Activated CD4-positive, alpha-beta memory T cell treated with anti-CD3 and anti-CD28 coated beads, Interleukin-2, amount 10 ng/mL, durations not matched to agents 7 days and 5 days (primary cell): ENCODE results near the gene NTNG2. TPM values are rescaled to one million over a fixed set of nuclear protein-coding genes. Genes with fewer than 3 reads are reported as not detected.

ENCODE experiments used
- CTCF ChIA-PET: fragments of 350-600 bp; sonication (Branson Sonifier 250); formaldehyde crosslinking; loops from one replicate; lab custom pipeline; 2021; ENCODE audit warnings: antibody characterized with exemption, inconsistent platforms; lab: Charles Lee
- POLR2A ChIA-PET: fragments of 350-600 bp; sonication (Branson Sonifier 250); formaldehyde crosslinking; loops from one replicate; lab custom pipeline; 2021; ENCODE audit warnings: antibody characterized with exemption; lab: Charles Lee
- DNase-seq: peaks from one replicate; pipeline ENCODE4 v3.0.0-alpha.2; 2020
- H3K27ac Mint-ChIP-seq: one replicate; pipeline ENCODE4 v1.8.0; 2021; ENCODE audit warnings: mild to moderate bottlenecking, mixed read lengths
- H3K27me3 Mint-ChIP-seq: one replicate; pipeline ENCODE4 v1.8.0; 2021; ENCODE audit warnings: mixed read lengths
- H3K36me3 Mint-ChIP-seq: one replicate; pipeline ENCODE4 v1.8.0; 2021; ENCODE audit warnings: low read depth, mixed read lengths
- H3K4me1 Mint-ChIP-seq: one replicate; pipeline ENCODE4 v1.8.0; 2021; ENCODE audit warnings: mixed read lengths
- H3K4me3 Mint-ChIP-seq: one replicate; pipeline ENCODE4 v1.8.0; 2021; ENCODE audit warnings: mild to moderate bottlenecking, mixed read lengths
- H3K9me3 Mint-ChIP-seq: one replicate; pipeline ENCODE4 v1.8.0; 2021; ENCODE audit warnings: mixed read lengths
- total RNA-seq, 2 experiments: library from RNA; stranded (reverse); gene quantifications; one replicate each; pipeline ENCODE4 v1.2.3, GENCODE V29; 2021

The NTNG2 gene
- total RNA-seq, 2 experiments from 2014 or later, result 5.9 to 7.3 TPM

- no peak overlapping the region for H3K4me3 Mint-ChIP-seq
- DNase-seq, result no peak
- POLR2A ChIA-PET, result no interaction called here
- H3K36me3 Mint-ChIP-seq, result no peaks in the 10 kb centered on the region
- peaks cover 14% of the 10 kb centered on the region for H3K27me3 Mint-ChIP-seq
- CTCF ChIA-PET, result no interaction called here
- H3K27ac Mint-ChIP-seq, result no peak overlapping the region
- no peaks in the 10 kb centered on the region for H3K9me3 Mint-ChIP-seq
- H3K4me1 Mint-ChIP-seq, result no peaks in the 10 kb centered on the region
Measured at GRCh38 chr9:132224645-132225044, 62.8 kb downstream of the NTNG2 start.

DNA sequence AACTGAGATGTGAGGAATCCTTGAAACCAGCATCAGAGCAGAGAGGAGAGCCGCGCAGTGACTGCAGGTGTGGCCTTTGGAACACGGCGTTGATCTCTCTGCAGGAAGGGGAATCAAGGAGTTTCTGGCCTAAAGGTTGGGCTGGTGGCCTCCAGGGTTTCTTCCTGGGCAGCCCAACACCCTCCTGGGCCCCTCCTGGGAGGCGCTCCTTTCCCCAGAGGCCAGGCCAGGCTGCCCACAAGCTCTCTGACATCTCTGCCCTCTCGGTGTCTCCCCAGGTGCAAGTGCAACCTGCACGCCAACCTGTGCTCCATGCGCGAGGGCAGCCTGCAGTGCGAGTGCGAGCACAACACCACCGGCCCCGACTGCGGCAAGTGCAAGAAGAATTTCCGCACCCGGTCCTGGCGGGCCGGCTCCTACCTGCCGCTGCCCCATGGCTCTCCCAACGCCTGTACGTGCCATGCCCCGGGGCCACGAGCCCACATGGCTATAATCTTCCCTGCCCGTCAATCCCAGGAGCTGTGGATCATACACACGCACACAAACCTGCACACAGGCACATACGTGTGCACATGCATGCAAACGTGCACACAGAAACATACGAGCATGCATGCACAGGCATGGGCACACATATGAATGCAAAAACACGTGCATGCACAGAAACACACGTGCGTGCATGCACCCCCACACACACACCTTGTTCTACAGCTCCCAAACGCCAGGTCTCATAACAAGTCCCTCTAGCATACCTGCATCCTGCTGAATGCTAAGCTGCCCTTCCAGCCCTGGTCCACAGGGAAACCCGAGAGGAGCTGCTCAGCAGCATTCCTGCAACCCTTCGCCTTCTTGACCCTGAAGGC lies 64.9 kb downstream of the NTNG2 start:
- Mint-ChIP-seq H3K4me3 (no peak overlapping the region), H3K27ac (no peak overlapping the region), H3K4me1 (no peaks in the 10 kb centered on the region), H3K36me3 (no peaks in the 10 kb centered on the region), H3K27me3 (peaks cover 9% of the 10 kb centered on the region), H3K9me3 (no peaks in the 10 kb centered on the region)
- POLR2A ChIA-PET, result no interaction called here
- DNase-seq, result no peak
- CTCF ChIA-PET, result no interaction called here

GRCh38 chr9:132228062-132228461 lies 66.2 kb downstream of the NTNG2 start:
- H3K4me3 Mint-ChIP-seq, result no peak overlapping the region
- CTCF ChIA-PET, result interaction anchor here (1.1 kb wide), 1 partner anchor 8 kb away, joined by 3 read pairs; no protein-coding TSS in a partner anchor
- no peaks in the 10 kb centered on the region for H3K36me3 Mint-ChIP-seq
- POLR2A ChIA-PET, result no interaction called here
- H3K4me1 Mint-ChIP-seq, result no peaks in the 10 kb centered on the region
- peaks cover 10% of the 10 kb centered on the region for H3K27me3 Mint-ChIP-seq
- H3K27ac Mint-ChIP-seq, result no peak overlapping the region
- no peak for DNase-seq
- H3K9me3 Mint-ChIP-seq, result no peaks in the 10 kb centered on the region

GRCh38 chr9:132230605-132231004 lies 68.7 kb downstream of the NTNG2 start:
- Mint-ChIP-seq H3K27me3 (peaks cover 6% of the 10 kb centered on the region), H3K9me3 (no peaks in the 10 kb centered on the region), H3K4me1 (no peaks in the 10 kb centered on the region), H3K4me3 (no peak overlapping the region), H3K36me3 (no peaks in the 10 kb centered on the region), H3K27ac (no peak overlapping the region)
- ChIA-PET POLR2A (no interaction called here), CTCF (no interaction called here)
- no peak for DNase-seq

DNA sequence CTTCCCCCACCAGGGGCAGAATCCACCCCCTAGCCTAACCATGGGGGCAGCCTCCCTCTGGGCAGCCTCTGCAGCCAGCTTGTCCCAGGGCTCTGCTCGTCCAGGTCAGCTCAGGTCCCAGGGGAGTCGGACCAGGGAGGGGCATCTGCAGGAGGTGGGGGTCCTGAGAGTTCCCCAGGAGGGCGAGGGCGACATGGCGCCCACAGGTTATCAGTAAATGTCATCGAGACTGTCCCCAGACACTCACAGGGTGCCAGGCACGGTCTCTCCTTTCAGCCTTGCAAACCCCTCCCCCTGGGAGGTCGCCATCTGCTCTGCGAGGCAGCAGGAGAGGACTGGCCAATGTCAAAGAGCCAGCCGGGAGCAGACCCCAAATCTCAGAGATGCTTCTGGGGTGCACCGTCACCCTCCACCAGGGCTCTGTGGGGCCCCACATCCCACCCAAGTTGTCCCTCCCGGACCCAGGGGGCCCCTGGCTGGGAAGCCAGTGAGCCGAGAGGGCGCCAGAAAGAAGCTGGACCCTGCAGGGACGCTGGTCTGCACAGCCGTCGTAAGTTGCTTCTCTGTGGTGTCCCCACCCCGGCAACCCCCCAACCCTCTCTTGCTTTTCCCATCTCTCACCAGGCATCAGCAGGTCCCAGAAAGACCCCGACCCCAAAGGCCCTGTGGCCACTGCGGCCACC lies 69.3 kb downstream of the NTNG2 start:
- no peak for DNase-seq
- H3K4me3 Mint-ChIP-seq, result no peak overlapping the region
- no peaks in the 10 kb centered on the region for H3K4me1 Mint-ChIP-seq
- H3K27ac Mint-ChIP-seq, result no peak overlapping the region
- no peaks in the 10 kb centered on the region for H3K9me3 Mint-ChIP-seq
- H3K27me3 Mint-ChIP-seq, result peaks cover 6% of the 10 kb centered on the region
- ChIA-PET CTCF (no interaction called here), POLR2A (no interaction called here)
- no peaks in the 10 kb centered on the region for H3K36me3 Mint-ChIP-seq

GRCh38 chr9:132232522-132232921 lies 70.7 kb downstream of the NTNG2 start:
- ChIA-PET POLR2A (no interaction called here), CTCF (no interaction called here)
- no peak overlapping the region for H3K27ac Mint-ChIP-seq
- no peaks in the 10 kb centered on the region for H3K4me1 Mint-ChIP-seq
- no peaks in the 10 kb centered on the region for H3K36me3 Mint-ChIP-seq
- H3K27me3 Mint-ChIP-seq, result peaks cover 9% of the 10 kb centered on the region
- H3K4me3 Mint-ChIP-seq, result no peak overlapping the region
- no peak for DNase-seq
- no peaks in the 10 kb centered on the region for H3K9me3 Mint-ChIP-seq

- H3K27ac Mint-ChIP-seq, result no peak overlapping the region
- ChIA-PET CTCF (interaction anchor here (1.2 to 4.4 kb wide), 3 partner anchors 36 to 470 kb away, joined by 3 to 69 read pairs (median 4); no protein-coding TSS in a partner anchor), POLR2A (no interaction called here)
- H3K4me3 Mint-ChIP-seq, result no peak overlapping the region
- no peaks in the 10 kb centered on the region for H3K9me3 Mint-ChIP-seq
- DNase-seq, result no peak
- H3K36me3 Mint-ChIP-seq, result no peaks in the 10 kb centered on the region
- H3K4me1 Mint-ChIP-seq, result no peaks in the 10 kb centered on the region
- H3K27me3 Mint-ChIP-seq, result peaks cover 9% of the 10 kb centered on the region
Measured at GRCh38 chr9:132233138-132233537, 71.3 kb downstream of the NTNG2 start.

DNA sequence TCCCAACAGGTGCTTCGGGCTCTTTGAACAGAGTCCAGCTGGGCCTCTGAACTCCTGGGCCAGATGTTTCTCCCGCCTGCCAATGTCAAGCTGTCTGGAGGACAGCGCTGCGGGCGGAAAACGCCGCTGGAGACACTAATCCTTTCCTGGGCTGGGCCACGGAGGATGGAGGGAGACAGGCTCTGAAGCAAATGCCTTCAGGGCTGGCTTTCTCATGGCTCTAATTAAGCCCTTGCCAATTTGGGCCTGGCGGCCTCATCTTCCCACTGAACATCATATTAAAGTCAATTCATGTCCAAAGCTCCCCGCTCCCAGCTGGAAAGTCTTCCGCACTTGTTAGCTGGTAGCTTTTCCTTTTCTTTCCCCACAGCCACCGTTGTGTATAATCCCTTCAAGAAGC lies 72.7 kb downstream of the NTNG2 start:
- Mint-ChIP-seq H3K4me1 (no peaks in the 10 kb centered on the region), H3K4me3 (no peak overlapping the region), H3K36me3 (no peaks in the 10 kb centered on the region), H3K27me3 (peaks cover 18% of the 10 kb centered on the region), H3K9me3 (no peaks in the 10 kb centered on the region), H3K27ac (no peak overlapping the region)
- no peak for DNase-seq
- ChIA-PET CTCF (interaction anchor here (4.4 to 4.5 kb wide), 2 partner anchors 64 to 474 kb away, joined by 55 to 69 read pairs; no protein-coding TSS in a partner anchor), POLR2A (no interaction called here)

DNA sequence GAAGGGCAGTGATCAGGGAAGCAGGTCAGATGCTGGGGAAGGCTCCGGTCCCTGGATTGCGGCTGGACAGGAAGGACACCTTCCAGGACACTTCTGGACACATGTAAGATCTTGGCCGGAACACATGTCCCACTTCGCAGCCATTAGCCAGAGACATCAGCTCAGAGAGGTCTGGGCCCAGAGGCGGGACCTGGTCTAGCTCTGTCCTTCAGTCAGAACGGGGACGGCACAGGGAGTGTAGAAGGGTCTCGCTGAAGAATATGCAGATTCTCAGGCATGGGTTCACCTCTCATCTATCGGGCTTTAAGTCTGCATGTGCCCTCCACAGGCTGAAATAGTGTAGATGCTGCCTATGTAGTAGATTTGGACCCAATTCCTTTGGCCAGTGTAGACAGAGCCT lies 73.3 kb downstream of the NTNG2 start:
- Mint-ChIP-seq H3K4me3 (no peak overlapping the region), H3K9me3 (no peaks in the 10 kb centered on the region), H3K4me1 (no peaks in the 10 kb centered on the region), H3K36me3 (no peaks in the 10 kb centered on the region), H3K27me3 (peaks cover 18% of the 10 kb centered on the region), H3K27ac (no peak overlapping the region)
- CTCF ChIA-PET, result interaction anchor here (1.5 to 4.5 kb wide), 7 partner anchors 14 to 475 kb away, joined by 4 to 69 read pairs (median 7); partner anchors contain the start of gene MED27
- no peak for DNase-seq
- POLR2A ChIA-PET, result no interaction called here

DNA sequence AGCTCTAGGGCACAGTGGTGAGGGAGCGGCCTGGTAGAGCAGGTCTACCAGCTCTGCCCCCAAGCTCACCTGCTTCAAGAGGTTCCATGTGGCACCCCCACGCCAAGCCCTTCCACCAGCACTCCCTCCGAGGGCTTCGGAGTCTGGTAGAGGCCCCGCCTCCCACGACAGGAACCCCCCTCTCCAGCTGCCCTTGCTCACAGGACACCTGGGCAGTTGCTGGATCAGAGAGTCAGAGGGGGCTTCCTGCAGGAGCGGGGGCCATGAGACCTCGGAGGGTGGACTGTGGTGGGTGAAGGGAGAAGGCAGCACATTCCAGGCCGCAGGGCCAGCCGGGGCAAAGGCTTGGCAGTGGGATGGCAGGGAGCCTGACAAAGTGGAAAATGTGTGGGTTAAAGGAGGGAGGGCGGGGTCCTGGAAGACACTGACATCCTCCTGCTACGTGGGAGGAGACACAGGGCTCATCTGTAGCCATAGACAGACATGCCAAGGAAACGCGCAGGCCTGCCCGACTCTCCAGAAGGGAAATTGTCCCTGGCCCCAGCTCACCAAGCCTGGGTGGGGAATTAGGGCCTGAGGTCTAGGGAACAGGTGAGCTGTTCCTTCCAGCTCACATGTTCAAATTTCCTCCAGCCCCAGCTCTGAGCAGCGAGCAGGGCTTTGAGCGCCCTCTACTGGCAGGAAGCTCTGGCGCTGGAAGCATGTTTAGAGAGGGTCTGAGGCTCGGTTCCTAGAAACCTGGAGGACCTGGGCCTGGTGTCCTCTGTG lies 74.2 kb downstream of the NTNG2 start:
- H3K4me1 Mint-ChIP-seq, result no peaks in the 10 kb centered on the region
- ChIA-PET POLR2A (interaction anchor here (0.6 to 1.0 kb wide), 2 partner anchors 66 to 87 kb away, joined by 3 to 4 read pairs; no protein-coding TSS in a partner anchor), CTCF (interaction anchor here (0.7 to 4.5 kb wide), 30 partner anchors 8 to 481 kb away, joined by 3 to 69 read pairs (median 4); partner anchors contain the start of genes MED27 and NTNG2)
- H3K27me3 Mint-ChIP-seq, result peaks cover 18% of the 10 kb centered on the region
- no peaks in the 10 kb centered on the region for H3K9me3 Mint-ChIP-seq
- peak; percentile 81 for DNase-seq
- H3K4me3 Mint-ChIP-seq, result no peak overlapping the region
- no peaks in the 10 kb centered on the region for H3K36me3 Mint-ChIP-seq
- no peak overlapping the region for H3K27ac Mint-ChIP-seq

DNA sequence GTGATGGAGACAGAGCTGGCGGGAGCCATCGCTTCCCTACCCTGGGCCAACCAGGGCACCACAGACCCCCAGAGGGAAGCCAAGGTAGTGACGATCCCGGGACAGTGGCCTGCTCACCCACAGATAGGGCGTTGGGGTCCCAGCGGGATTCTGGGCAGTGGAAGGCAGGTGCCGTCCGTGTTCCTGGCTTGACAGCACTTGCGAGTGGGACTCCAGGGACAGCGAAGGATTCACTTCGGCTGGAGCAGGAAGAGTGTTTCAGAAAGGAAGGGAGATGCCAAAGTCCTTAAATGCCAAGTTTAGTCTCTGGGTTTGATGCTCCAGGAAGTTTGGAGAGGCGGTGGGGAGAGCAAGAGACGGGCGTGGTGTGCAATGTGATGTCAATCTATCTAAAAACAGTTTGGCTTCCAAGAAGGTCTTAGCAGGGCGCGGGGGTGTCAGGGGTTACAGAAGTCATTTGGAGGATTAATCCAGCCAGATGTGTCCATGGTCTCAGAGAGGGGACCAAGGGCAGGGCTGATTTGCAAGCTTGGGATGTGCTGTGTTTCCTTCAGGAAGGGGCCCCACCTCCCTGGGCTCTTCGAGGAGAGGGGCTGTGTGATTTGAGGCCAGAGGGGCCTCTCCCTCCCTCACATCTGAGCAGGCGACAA lies 74.9 kb downstream of the NTNG2 start:
- ChIA-PET CTCF (interaction anchor here (0.7 to 4.5 kb wide), 34 partner anchors 9 to 481 kb away, joined by 3 to 69 read pairs (median 4); partner anchors contain the start of genes MED27 and NTNG2), POLR2A (interaction anchor here (0.6 to 1.0 kb wide), 2 partner anchors 67 to 88 kb away, joined by 3 to 4 read pairs; no protein-coding TSS in a partner anchor)
- Mint-ChIP-seq H3K4me3 (no peak overlapping the region), H3K36me3 (no peaks in the 10 kb centered on the region), H3K9me3 (no peaks in the 10 kb centered on the region), H3K4me1 (peaks cover 2% of the 10 kb centered on the region), H3K27me3 (peaks cover 18% of the 10 kb centered on the region), H3K27ac (no peak overlapping the region)
- no peak for DNase-seq

- Mint-ChIP-seq H3K36me3 (peaks cover 3% of the 10 kb centered on the region), H3K4me1 (peaks cover 6% of the 10 kb centered on the region), H3K27me3 (peaks cover 20% of the 10 kb centered on the region), H3K9me3 (no peaks in the 10 kb centered on the region), H3K4me3 (no peak overlapping the region), H3K27ac (no peak overlapping the region)
- ChIA-PET CTCF (interaction anchor here (0.9 to 4.5 kb wide), 8 partner anchors 9 to 482 kb away, joined by 3 to 69 read pairs (median 3); no protein-coding TSS in a partner anchor), POLR2A (no interaction called here)
- DNase-seq, result no peak
Measured at GRCh38 chr9:132237481-132237880, 75.6 kb downstream of the NTNG2 start.
